Measurements from ENCODE around the gene LCE3C.

LCE3C gene, protein sequence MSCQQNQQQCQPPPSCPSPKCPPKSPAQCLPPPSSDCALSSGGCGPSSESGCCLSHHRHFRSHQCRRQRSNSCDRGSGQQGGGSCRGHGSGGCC

DNA sequence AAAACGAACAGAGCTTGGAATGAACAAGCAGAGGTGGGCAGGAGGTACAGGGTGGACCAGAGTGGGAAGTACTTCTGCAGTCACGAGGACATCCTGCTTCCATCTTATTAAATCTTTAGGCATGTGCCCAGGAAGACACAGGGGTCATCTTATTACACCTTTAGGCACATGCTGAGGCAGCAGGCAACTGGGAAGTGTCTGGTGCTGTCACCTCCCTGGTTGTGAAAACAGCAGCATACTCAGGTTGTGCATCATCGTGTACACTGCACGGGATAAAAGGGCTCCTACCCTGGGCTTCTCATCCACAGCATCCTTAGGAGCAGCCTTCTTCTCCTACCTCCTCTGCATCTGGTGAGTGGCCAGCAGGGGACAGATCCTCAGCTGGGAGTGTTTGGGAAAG, at the start of gene LCE3C:
Gene LCE3C, plus strand, starts transcription at position 301 of the 400 bp plus-strand sequence. CDS start 498 bp downstream, outside the sequence.
- no peaks in the 10 kb centered on the region for H3K4me1 ChIP-seq (ENCODE audit: low read depth, poor library complexity, severe bottlenecking)
- H3K36me3 ChIP-seq (ENCODE audit: insufficient read depth): no peaks in the 10 kb centered on the region
- H3K9ac ChIP-seq: no peak within 1 kb of the TSS
- no peak for TF ChIP-seq CTCF (conservative IDR thresholded peaks at IDR 0.05; ENCODE audit: low read depth, low read length)
- no peaks in the 10 kb centered on the region for H4K20me1 ChIP-seq (ENCODE audit: insufficient read depth)
- no peak within 1 kb of the TSS for H3K27ac ChIP-seq
- H3K27me3 ChIP-seq (ENCODE audit: insufficient read depth, low read depth): no peaks in the 10 kb centered on the region
- no peak within 1 kb of the TSS for H3K4me3 ChIP-seq (IDR thresholded peaks at IDR 0.05; ENCODE audit: insufficient read depth, low read depth, low read length)
- no peak within 1 kb of the TSS for H3K4me2 ChIP-seq
- no peaks in the 10 kb centered on the region for H3K79me2 ChIP-seq (ENCODE audit: insufficient read depth, low read depth)
- no peak within 1 kb of the TSS for H2AFZ ChIP-seq (ENCODE audit: low read depth)

- no peak overlapping the region for H2AFZ ChIP-seq (ENCODE audit: low read depth)
- no peak for TF ChIP-seq CTCF (conservative IDR thresholded peaks at IDR 0.05; ENCODE audit: low read depth, low read length)
- no peaks in the 10 kb centered on the region for H3K27me3 ChIP-seq (ENCODE audit: insufficient read depth, low read depth)
- no peaks in the 10 kb centered on the region for H4K20me1 ChIP-seq (ENCODE audit: insufficient read depth)
- no peak overlapping the region for H3K4me3 ChIP-seq (IDR thresholded peaks at IDR 0.05; ENCODE audit: insufficient read depth, low read depth, low read length)
- H3K79me2 ChIP-seq (ENCODE audit: insufficient read depth, low read depth): no peaks in the 10 kb centered on the region
- no peaks in the 10 kb centered on the region for H3K36me3 ChIP-seq (ENCODE audit: insufficient read depth)
- H3K9ac ChIP-seq: no peak overlapping the region
- H3K4me2 ChIP-seq: no peak overlapping the region
- no peaks in the 10 kb centered on the region for H3K4me1 ChIP-seq (ENCODE audit: low read depth, poor library complexity, severe bottlenecking)
- no peak overlapping the region for H3K27ac ChIP-seq
Observed at GRCh38 chr1:152565115-152565514, 34.9 kb upstream of the LCE3C start.

DNA sequence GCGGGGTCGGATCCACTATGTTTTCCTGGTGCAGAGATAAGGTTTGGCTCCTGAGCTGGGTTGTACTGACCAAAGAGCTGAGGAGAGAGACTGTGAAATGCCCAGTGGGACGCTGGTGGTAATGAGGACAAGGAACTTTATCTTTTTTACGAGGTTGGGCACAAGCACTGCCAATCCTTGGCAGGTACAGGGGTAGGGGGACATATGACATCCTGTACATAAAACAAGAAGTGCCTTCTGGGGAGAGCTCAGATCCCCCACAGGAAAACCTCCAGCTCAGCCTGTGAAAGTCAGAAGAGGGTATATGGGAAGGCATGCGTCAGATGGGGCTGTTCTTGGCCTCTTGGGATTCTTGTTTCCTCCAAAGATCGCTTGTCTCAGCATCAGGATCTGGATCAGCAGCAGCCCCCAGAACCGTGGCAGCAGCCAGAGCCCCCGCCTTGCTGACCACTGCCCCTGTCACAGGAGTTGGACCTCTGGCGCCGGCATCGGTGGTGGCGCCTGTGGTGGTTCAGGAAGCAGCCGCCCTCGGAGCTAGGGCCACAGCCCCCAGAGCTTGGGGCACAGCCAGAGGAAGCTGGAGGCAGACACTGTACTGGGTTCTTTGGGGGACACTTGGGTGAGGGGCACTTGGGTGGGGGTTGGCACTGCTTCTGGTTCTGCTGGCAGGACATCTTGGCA, 34.4 kb upstream of the LCE3C start:
- Histone ChIP-seq H3K27ac (no peak overlapping the region), H3K36me3 (ENCODE audit: insufficient read depth) (no peaks in the 10 kb centered on the region), H3K4me1 (ENCODE audit: low read depth, poor library complexity, severe bottlenecking) (no peaks in the 10 kb centered on the region), H3K4me2 (no peak overlapping the region), H3K4me3 (IDR thresholded peaks at IDR 0.05; ENCODE audit: insufficient read depth, low read depth, low read length) (no peak overlapping the region), H3K79me2 (ENCODE audit: insufficient read depth, low read depth) (no peaks in the 10 kb centered on the region), H2AFZ (ENCODE audit: low read depth) (no peak overlapping the region), H4K20me1 (ENCODE audit: insufficient read depth) (no peaks in the 10 kb centered on the region), H3K27me3 (ENCODE audit: insufficient read depth, low read depth) (no peaks in the 10 kb centered on the region), H3K9ac (no peak overlapping the region)
- TF ChIP-seq CTCF (conservative IDR thresholded peaks at IDR 0.05; ENCODE audit: low read depth, low read length): no peak

GRCh38 chr1:152566681-152567080, 33.4 kb upstream of the LCE3C start, which contains the start of gene LCE3E:
TSS of gene LCE3E (minus strand) at chr1:152566780. CDS start at chr1:152566208, 572 bp downstream.
- Histone ChIP-seq H3K4me1 (ENCODE audit: low read depth, poor library complexity, severe bottlenecking) (no peaks in the 10 kb centered on the region), H3K9ac (no peak within 1 kb of the TSS), H4K20me1 (ENCODE audit: insufficient read depth) (no peaks in the 10 kb centered on the region), H3K4me3 (IDR thresholded peaks at IDR 0.05; ENCODE audit: insufficient read depth, low read depth, low read length) (no peak within 1 kb of the TSS), H3K36me3 (ENCODE audit: insufficient read depth) (no peaks in the 10 kb centered on the region), H3K79me2 (ENCODE audit: insufficient read depth, low read depth) (no peaks in the 10 kb centered on the region), H2AFZ (ENCODE audit: low read depth) (no peak within 1 kb of the TSS), H3K27ac (no peak within 1 kb of the TSS), H3K27me3 (ENCODE audit: insufficient read depth, low read depth) (no peaks in the 10 kb centered on the region), H3K4me2 (no peak within 1 kb of the TSS)
- no peak for TF ChIP-seq CTCF (conservative IDR thresholded peaks at IDR 0.05; ENCODE audit: low read depth, low read length)

All from KMS-11 (cell line).